Panc1 (cell line): ENCODE measurements around the gene AMBP. TPM values are rescaled to one million over a fixed set of nuclear protein-coding genes. Genes with fewer than 3 reads are reported as not detected.

Experiments used
- ATAC-seq: fragments of 200-7000 bp; cut with Tn5 transposase; 2 replicates; pipeline ENCODE4 v1.9.1; 2020; ENCODE audit warnings: mild to moderate bottlenecking, moderate library complexity
- BruUV-seq: library from RNA; stranded (reverse); fragments of 400-500 nt; replicated peaks from 2 replicates; lab custom pipeline; 2021; lab: Mats Ljungman, UMichigan
- CTCF ChIA-PET: fragments of 300-600 bp; sonication (Branson Sonifier 250); formaldehyde crosslinking; loops from one replicate; lab custom pipeline; 2022; ENCODE audit warnings: antibody characterized with exemption; lab: Charles Lee
- POLR2A ChIA-PET: fragments of 300-600 bp; sonication (Branson Sonifier 250); formaldehyde crosslinking; loops from one replicate; lab custom pipeline; 2022; ENCODE audit warnings: antibody characterized with exemption; lab: Charles Lee
- DNase-seq: peaks from one replicate; pipeline ENCODE4 v3.0.0-alpha.2; 2010; ENCODE audit warnings: low read depth, low spot score
- H3K27ac ChIP-seq: 2 replicates; pipeline ENCODE4 v1.5.1; 2011; ENCODE audit warnings: mild to moderate bottlenecking, low read length, inconsistent platforms
- H3K27me3 ChIP-seq: fragments of 200-500 bp; sonication (Bioruptor generic); 2 replicates; pipeline ENCODE4 v1.6.0; 2014; ENCODE audit warnings: low read length, inconsistent platforms; ENCODE audit not compliant: control insufficient read depth, insufficient read depth
- H3K36me3 ChIP-seq: fragments of 200-500 bp; sonication (Bioruptor generic); 2 replicates; pipeline ENCODE4 v1.5.1; 2014; ENCODE audit warnings: inconsistent platforms, mild to moderate bottlenecking, low read length, moderate library complexity; ENCODE audit not compliant: control insufficient read depth, insufficient read depth
- H3K4me1 ChIP-seq: 2 replicates; pipeline ENCODE4 v1.5.1; 2011; ENCODE audit warnings: inconsistent platforms, mild to moderate bottlenecking, low read length, moderate library complexity; ENCODE audit not compliant: control insufficient read depth, insufficient read depth
- H3K4me3 ChIP-seq, 2 experiments: 2 replicates each; pipeline ENCODE4 v1.5.1; 2011 to 2012; ENCODE audit warnings: low read depth in 2 of 2, low read length in 2 of 2, mild to moderate bottlenecking in 2 of 2, inconsistent platforms in 1 of 2, moderate library complexity in 1 of 2
- H3K9me3 ChIP-seq: fragments of 200-500 bp; sonication (Bioruptor generic); 2 replicates; pipeline ENCODE4 v1.5.1; 2014; ENCODE audit warnings: low read depth, mild to moderate bottlenecking, inconsistent platforms, low read length, moderate library complexity; ENCODE audit not compliant: control insufficient read depth, insufficient read depth
- CTCF ChIP-seq: fragments of 450-650 bp; IDR thresholded peaks from 2 replicates; pipeline ENCODE4 v1.5.1; 2017; ENCODE audit warnings: mild to moderate bottlenecking
- POLR2AphosphoS5 ChIP-seq: IDR thresholded peaks from 2 replicates; pipeline ENCODE4 v1.6.1; 2012; ENCODE audit warnings: mild to moderate bottlenecking, low read depth, low read length, moderate library complexity
- REST ChIP-seq, 2 experiments: IDR thresholded peaks; 2 replicates each; pipeline ENCODE4 v1.6.1; 2011 to 2012; ENCODE audit warnings: low read depth in 2 of 2, control low read depth in 1 of 2, low read length in 1 of 2, mild to moderate bottlenecking in 1 of 2, moderate library complexity in 1 of 2; ENCODE audit not compliant: insufficient read depth in 1 of 2
- SIN3A ChIP-seq: IDR thresholded peaks from 2 replicates; pipeline ENCODE4 v1.6.1; 2012; ENCODE audit warnings: low read depth, mild to moderate bottlenecking, low read length, moderate library complexity, borderline replicate concordance; ENCODE audit not compliant: insufficient read depth
- TCF7L2 ChIP-seq: IDR thresholded peaks from 2 replicates; pipeline ENCODE4 v1.6.1; 2011; ENCODE audit warnings: mild to moderate bottlenecking, low read depth, low read length, inconsistent platforms
- in situ Hi-C: cut with HindIII; loops from 2 replicates; pipeline ENCODE4 v1.10.0; 2016; ENCODE audit warnings: low sequenced_read_pairs, low pct_unique_long_range_greater_than_20kb
- intact Hi-C: fragments of 100-400 bp; cut with micrococcal nuclease; formaldehyde crosslinking; loops from one replicate; pipeline ENCODE4 v1.10.0; 2022; ENCODE audit not compliant: unreplicated experiment
- total RNA-seq: library from RNA; stranded (reverse); gene quantifications from one replicate; pipeline ENCODE4 v1.2.1, GENCODE V29; 2021; ENCODE audit not compliant: unreplicated experiment

The AMBP gene
- total RNA-seq, 1 experiment from 2014 or later = 1.7 TPM

GRCh38 chr9:114109124-114109523, 31.0 kb upstream of the AMBP start:
- intact Hi-C loops = loop anchor here (5.0 kb wide), 1 partner anchor 43 kb away; no protein-coding TSS in a partner anchor
- in situ Hi-C loops = no loop called here
- ChIA-PET CTCF (no interaction called here), POLR2A (no interaction called here)
- TF ChIP-seq TCF7L2 (no peak), REST (IDR thresholded peaks at IDR 0.05; ENCODE audit: insufficient read depth in 1 of 2, low read depth in 2 of 2, low read length in 1 of 2) (no peak), POLR2AphosphoS5 (no peak), CTCF (no peak), SIN3A (no peak)
- no peak overlapping the region for H3K27ac ChIP-seq
- BruUV-seq = no TSS peak
- H3K36me3 ChIP-seq = no peaks in the 10 kb centered on the region
- no peaks in the 10 kb centered on the region for H3K9me3 ChIP-seq
- H3K27me3 ChIP-seq = peaks cover 5% of the 10 kb centered on the region
- no peak for DNase-seq
- H3K4me3 ChIP-seq = no peak overlapping the region
- no peaks in the 10 kb centered on the region for H3K4me1 ChIP-seq
- no peak for ATAC-seq

GRCh38 chr9:114108016-114108833, 30.1 kb upstream of the AMBP start:
- ATAC-seq (peak; percentile 100), DNase-seq (peak; percentile 47)
- H3K4me3 ChIP-seq = no peak overlapping the region
- H3K9me3 ChIP-seq = no peaks in the 10 kb centered on the region
- H3K4me1 ChIP-seq = no peaks in the 10 kb centered on the region
- CTCF ChIA-PET = interaction anchor here (0.6 to 1.9 kb wide), 9 partner anchors 26 to 1723 kb away, joined by 3 to 17 read pairs (median 4); partner anchors contain the start of gene COL27A1
- POLR2A ChIA-PET = interaction anchor here (0.7 kb wide), 1 partner anchor 292 kb away, joined by 5 read pairs; no protein-coding TSS in a partner anchor
- TF ChIP-seq REST (IDR thresholded peaks at IDR 0.05; ENCODE audit: insufficient read depth in 1 of 2, low read depth in 2 of 2, low read length in 1 of 2) (0 out of 4 replicates have a peak, but pooled peaks of 1 of the 2 experiments have one; percentile 3), TCF7L2 (no peak), CTCF (peak; percentile 93), POLR2AphosphoS5 (no peak), SIN3A (no peak)
- in situ Hi-C loops (no loop called here), intact Hi-C loops (loop anchor here (1.0 to 5.0 kb wide), 2 partner anchors 44 to 180 kb away; no protein-coding TSS in a partner anchor)
- no peak overlapping the region for H3K27ac ChIP-seq
- H3K27me3 ChIP-seq = peaks cover 5% of the 10 kb centered on the region
- no peaks in the 10 kb centered on the region for H3K36me3 ChIP-seq
- no TSS peak for BruUV-seq
